ENCODE data around the gene FGL2.
"Not testable (repeated sequence)": the region's sequence is repeated elsewhere in the genome, so short reads cannot be mapped to it uniquely, and the experiment has no call there.

Gene FGL2

GRCh38 chr7:77216181-77216845 lies 16.7 kb upstream of the FGL2 start:
- no peak for DNase-seq (ENCODE audit: low spot score)

DNA sequence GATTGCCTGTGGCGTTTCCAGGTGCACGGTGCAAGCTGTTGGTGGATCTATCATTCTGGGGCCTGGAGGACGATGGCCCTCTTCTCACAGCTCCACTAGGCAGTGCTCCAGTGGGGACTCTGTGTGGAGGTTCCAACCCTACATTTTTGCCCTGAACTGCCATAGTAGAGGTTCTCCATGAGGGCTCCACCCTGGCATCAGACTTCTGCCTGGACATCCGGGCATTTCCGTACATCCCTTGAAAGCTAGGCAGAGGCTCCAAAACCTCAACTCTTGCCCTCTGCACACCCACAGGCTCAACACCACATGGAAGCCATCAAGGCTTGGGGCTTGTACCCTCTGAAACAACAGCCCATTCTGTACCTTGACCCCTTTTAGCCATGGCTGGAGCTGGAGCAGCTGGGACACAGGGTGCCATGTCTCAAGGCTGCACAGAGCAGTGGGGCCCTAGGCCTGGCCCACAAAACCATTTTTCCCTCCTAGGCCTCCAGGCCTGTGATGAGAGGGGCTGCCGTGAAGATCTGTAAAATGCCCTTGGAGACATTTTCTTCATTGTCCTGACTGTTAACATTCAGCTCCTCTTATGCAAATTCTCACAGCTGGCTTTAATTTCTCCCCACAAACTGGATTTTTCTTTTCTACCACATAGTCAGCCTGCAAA lies 10.0 kb upstream of the FGL2 start:
- no peak for DNase-seq (ENCODE audit: low spot score)

DNA sequence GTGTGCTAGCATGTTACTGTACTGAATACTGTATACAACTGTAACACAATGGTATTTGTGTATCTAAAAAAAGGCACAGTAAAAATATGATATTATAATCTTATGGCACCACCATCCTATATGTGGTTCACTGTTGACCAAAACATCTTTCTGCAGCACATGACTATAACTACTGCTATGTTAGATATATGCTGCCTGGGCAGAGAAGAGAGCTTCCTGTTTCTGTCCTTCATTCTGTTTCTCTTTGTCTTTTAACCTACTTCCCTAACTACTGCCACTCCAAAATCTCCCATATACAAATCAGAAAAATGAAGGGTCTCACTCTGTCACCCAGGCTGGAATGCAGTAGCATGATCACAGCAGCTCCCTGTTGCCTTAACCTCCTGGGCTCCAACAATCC lies 8.8 kb upstream of the FGL2 start:
- DNase-seq (ENCODE audit: low spot score) = no peak

DNA sequence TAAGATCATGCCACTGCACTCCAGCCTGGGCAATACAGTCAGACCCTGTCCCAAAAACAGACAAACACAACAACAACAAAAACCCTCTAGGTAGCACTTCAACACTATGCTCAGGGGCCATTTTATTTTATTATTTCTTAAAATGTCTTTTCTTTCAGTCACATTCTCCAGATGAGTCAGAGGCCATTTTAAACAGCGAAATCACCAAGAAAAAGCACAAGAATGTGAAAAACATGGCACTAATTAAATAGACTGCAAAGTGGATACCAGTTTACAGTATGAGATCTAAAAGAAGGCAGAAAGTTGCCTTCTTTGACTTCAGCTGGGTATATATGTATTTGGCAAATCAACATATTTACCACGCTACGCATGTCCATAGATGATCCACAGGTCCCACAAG lies 6.1 kb upstream of the FGL2 start:
- DNase-seq (ENCODE audit: low spot score) = no peak

- DNase-seq (ENCODE audit: low spot score) = peak; percentile 13
Observed at GRCh38 chr7:77202481-77202976, 2.9 kb upstream of the FGL2 start.

GRCh38 chr7:77200542-77200941 lies 923 bp upstream of the FGL2 start:
- peak; percentile 51 for DNase-seq (ENCODE audit: low spot score)

- no peak for DNase-seq (ENCODE audit: low spot score)
Observed at GRCh38 chr7:77197141-77197540, 2.5 kb downstream of the FGL2 start.

DNA sequence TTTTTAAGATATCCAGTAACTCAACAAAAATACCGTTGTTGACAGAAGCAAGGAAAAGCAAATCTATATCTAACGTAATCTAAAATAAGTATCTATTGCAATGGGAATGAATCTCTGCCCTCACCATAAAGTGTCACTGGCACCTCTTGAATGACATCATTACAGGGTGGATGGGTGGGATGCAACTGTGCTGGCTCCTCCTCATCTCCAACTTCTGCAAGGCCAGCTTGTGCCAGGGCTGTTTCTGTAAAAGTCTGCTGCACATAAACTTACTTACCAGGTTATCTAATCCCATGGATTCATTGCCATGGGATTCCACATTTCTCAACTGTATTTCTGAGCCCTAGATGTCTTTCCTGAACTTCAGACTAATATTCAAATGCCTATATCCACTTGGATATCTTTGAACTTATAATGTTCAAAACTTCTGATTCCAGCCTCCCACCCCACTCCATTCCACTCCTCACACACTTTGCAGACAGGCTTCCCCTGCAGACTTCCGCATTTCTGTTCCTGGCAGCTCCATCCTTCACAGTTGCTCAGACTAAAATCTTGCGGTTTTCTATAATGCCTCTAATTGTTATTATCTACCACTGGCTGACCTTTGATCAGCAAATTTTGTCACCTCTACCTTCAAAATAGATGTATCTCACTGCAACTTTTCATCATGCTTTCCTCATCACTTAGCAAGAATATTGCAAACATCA lies 10.7 kb downstream of the FGL2 start:
- no peak for DNase-seq (ENCODE audit: low spot score)

- no peak for DNase-seq (ENCODE audit: low spot score)
Observed at GRCh38 chr7:77185866-77186265, 13.8 kb downstream of the FGL2 start.

GRCh38 chr7:77184990-77185389 lies 14.6 kb downstream of the FGL2 start:
- DNase-seq (ENCODE audit: low spot score) = no peak

DNA sequence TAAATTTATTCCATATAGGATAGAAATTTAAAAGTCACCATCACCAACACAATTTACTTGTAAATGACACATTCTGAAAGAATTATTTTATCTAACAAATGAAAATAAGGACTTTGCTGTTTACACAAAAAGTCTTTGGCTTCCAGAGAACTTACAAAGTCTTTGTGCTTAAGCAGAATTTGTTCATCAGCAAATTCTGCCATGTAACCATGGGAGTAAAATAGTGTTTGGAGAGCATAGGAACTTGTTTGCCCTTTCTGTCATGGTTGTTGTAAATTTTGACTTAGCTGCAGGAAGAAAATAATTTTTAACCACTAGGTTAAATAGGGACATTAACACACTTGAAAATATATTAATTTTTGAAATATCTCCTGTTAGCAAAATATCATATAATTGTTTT lies 15.2 kb downstream of the FGL2 start:
- DNase-seq (ENCODE audit: low spot score) = no peak

DNA sequence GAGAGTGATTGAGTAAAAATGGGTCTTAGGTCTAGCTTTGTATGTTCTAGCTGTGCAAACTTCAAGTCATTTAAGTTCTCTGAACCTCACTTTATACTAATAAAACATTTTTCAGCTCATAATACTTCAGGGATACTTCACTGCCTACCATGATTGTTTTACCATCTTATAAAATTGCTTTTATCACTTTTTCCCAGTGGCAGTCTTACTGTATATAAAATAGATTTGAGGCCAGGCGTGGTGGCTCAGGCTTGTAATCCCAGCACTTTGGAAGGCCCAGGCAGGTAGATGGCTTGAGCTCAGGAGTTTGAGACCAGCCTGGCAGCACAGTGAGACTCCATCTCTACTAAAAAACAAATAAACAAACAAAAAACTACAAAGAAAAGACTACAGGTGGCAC lies 17.4 kb downstream of the FGL2 start:
- no peak for DNase-seq (ENCODE audit: low spot score)

GRCh38 chr7:77181734-77182133 lies 17.9 kb downstream of the FGL2 start:
- no peak for DNase-seq (ENCODE audit: low spot score)

DNA sequence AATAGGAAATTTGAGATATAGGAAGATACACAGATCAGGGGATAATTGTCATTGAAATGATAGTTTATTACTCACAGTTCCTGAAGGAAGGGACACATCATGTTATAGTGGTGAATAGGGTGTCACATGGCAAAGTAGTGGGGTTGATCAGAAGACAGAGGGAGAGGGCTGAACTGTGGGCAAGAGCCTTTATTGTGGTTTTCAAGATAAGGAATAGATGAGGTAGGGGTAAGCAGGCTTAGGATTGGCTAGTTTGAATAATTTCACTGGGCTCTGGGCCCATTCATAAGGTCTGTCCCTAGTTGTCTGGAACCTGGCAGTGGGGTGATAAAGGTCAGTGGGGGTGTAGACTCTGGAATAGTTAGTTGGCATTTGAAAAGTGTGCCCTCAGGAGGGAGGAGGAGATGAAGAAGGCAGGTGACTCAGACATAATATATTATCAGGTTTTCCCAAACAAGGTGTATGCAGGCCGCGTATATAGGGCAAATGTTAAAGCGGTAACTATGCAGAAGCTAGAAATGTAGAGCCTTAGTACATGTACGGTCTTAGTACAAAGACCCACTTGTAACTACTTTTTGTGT lies 18.5 kb downstream of the FGL2 start:
- no peak for DNase-seq (ENCODE audit: low spot score)

DNA sequence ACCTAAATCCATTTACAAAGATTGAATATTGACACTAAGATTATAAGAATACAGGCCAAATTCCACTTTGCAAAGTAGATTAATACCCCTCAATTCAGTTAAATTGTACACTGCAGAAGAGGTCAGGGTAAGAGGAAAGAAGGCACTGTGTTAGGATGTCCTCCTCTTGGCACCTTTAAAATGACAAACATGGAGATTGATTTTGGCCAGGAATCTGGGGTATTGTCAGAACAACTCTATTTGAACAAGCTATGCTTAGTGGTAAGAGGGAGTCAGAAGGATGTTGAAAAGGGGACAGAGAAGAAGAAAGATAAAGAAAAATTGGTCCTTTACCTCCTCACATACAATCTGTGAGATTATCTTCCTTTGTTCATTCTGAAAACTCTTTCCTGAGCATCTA lies 21.6 kb downstream of the FGL2 start:
- DNase-seq (ENCODE audit: low spot score) = not testable (repeated sequence)

- DNase-seq (ENCODE audit: low spot score) = not testable (repeated sequence)
Observed at GRCh38 chr7:77177321-77177904, 22.2 kb downstream of the FGL2 start.

GRCh38 chr7:77175274-77175800 lies 24.3 kb downstream of the FGL2 start:
- DNase-seq (ENCODE audit: low spot score) = not testable (repeated sequence)

DNA sequence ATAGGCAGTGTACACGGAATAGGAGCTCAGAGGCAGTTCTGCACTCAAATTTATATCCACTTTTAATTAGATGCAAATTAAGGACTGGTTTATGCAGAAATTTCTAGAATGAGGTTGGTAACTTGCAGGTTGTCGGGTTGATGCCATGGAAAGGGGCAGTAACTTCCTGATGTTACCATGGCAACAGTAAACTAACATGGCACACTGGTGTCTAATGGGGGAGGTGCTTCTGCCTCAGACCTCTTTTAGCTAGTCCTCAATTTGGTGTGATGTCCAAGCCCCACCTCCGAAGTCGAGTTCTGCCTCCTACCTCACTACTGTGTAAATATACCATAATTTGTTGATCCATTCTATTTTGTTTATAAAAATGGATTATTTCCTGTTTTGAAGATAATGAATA lies 25.2 kb downstream of the FGL2 start:
- DNase-seq (ENCODE audit: low spot score) = not testable (repeated sequence)

DNA sequence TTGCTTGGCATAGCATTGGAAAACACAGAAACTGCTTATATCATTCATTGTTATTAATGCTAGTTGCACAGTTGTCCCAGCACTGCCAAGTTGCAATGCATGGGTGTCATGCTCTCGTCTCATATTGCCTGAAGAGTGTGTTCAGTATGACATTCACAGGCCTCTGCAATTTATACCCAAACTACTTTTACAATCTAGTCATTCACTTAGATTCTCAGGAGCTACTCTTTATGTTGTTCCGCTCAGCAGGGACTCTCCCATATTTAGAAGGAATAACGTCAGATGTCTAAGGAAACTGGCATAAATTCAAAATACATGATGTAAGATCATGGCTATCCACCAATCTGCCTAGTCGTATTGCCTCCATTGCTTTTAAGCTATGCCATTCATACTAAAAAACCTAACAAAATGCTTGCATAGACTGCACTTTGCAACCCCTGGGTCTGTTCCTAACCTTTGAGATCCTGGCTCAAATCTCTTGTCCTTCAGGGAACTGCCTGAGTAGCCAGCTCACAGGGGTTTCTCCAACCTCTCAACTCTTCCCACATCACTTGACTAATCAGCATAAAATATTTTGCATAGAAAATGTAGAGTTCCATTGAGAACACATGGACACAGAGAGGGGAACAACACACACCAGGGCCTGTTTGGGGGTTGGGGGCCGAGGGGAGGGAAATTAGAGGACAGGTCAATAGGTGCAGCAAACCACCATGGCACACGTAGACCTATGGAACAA lies 27.0 kb downstream of the FGL2 start:
- DNase-seq (ENCODE audit: low spot score) = not testable (repeated sequence)

DNA sequence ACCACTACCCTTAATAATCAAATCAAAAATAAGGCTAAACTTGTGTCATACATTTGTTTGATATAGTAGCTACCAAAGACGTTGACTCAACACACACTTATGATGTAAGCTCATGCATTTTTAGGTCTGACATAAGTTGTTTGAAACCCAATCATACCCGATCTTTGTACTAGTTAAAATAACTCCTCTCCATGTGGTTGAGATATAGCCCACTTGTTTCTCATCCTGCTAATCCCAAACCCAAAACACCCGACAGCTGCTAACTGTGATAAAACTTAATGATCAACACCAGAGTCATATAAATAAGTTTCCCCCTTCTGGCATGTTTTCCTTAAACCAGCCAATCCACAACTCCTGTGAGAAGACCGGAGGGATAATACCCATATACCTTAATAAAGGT lies 28.5 kb downstream of the FGL2 start:
- DNase-seq (ENCODE audit: low spot score) = not testable (repeated sequence)

GRCh38 chr7:77157446-77157845 lies 42.2 kb downstream of the FGL2 start:
- DNase-seq (ENCODE audit: low spot score) = no peak
